Stimulated activated CD4-positive, alpha-beta T cell treated with anti-CD3 and anti-CD28 coated beads, Interleukin-4, amount 100 ng/mL, for 4 hours (primary cell): ENCODE measurements around the gene SLC51B.
"Not testable (repeated sequence)": the region's sequence is repeated elsewhere in the genome, so short reads cannot be mapped to it uniquely, and the experiment has no call there.

Experiments used
- DNase-seq, 2 experiments: peaks; one replicate each; pipeline ENCODE4 v3.0.0-alpha.2; 2020

The SLC51B gene

DNA sequence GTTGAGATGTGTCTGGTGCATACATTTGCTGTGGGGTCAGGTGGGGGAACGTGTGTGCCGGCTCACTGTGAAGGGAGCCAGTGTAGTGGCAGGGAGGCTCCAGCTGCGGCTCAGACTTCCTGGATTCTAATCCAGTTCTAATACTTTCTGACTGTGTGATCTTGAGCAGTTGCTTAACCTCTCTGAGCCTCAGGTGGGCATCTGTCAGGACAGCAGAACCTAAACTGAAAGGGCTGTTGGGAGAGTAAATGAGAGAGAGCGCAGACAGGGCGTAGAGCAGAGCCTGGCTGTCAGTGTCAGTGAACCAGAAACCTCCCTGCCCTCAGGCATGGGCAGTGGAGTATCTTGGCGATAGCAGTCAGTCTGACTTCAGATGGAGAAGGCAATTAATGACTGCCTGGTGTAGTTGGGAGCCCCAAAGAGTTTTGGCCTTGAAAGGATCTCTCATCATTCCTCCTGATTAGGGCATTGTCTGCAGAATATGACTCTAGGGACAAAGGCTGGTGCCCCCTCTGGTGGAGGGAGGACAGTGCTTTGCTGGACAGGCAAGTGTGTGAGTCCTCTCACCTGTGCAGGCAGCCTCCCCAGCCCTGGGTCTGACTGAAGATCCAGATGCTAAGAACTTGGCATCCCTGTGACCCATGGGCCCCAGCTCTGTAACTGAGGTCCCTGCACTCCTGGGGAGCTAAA is 40.9 kb downstream of the SLC51B start:
- DNase-seq: no peak

DNA sequence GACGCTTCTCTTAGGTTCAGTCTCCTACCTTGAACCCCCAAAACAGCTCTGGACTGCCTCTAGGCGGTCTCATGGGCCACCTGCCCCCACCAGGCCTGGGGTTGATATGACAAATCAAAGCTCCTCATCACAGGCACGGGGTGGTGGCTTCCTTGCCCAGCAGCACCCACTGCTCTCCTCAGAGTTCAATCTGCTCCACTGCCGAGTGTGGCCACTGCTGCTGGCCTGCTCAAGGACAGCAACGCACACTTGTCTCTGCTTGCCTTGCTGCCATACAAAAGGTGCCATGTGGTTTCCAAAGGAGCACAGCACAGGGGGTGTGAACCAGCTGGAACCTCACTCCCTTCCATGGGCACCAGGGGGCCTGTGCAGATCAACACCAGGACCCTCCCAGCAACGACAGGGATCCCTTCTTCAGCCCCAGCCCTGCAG is 41.5 kb downstream of the SLC51B start:
- no peak for DNase-seq

DNA sequence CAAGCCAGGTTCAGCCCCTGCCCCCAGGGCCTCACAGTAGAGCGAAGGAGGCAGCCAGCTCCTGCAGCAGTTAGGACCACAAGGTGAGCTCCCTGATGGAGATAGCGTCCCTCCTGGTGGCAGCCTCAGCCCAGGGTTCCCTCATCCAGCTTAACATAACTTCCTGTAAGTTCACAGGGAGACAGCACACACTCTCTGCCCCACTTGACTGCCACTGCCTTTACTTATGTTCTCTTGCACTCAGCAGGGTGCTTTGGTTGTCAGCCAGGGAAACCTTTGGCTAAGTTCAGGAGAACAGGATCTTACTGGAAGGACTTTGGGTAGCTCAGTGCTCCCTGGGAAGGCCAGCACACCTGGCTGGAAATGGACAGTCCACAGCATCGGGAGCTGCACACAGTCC is 42.2 kb downstream of the SLC51B start:
- DNase-seq: no peak

DNA sequence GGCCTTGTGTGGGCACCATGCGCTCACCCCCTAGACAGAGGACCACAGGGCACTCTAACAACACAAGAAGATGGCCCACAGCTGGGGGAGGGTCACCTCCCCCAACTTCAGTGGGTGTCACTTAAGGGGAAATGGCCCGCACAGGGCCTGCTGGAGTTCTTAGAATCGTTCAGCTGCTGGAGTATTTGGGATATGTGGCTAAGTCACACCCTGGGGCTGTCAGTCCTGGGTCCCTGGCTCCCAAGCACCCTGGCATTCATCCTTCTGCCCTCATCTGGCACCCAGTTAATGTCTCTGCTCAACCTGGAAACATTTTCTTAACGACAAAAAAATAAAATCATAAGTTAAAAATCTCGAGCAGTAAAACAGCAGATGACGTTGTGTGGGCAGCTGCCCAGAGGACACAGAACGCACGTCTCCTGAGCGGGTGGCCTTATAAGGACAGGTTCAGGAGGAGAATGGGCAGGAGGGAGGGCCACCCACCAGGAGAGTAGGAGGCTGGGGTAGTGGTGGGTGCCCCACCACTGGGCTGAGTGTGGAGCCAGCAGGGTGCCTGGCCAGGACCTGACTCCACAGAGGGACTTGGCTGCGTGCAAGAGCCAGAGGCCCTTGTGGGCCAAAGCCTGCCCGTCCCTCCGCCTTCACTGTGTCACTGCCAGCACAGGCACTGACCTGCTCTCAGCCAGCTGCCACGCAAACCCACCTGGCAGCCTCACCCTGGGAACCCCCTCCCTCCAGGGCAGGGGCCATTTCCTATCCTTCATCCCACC is 42.9 kb downstream of the SLC51B start:
- DNase-seq: no peak

DNA sequence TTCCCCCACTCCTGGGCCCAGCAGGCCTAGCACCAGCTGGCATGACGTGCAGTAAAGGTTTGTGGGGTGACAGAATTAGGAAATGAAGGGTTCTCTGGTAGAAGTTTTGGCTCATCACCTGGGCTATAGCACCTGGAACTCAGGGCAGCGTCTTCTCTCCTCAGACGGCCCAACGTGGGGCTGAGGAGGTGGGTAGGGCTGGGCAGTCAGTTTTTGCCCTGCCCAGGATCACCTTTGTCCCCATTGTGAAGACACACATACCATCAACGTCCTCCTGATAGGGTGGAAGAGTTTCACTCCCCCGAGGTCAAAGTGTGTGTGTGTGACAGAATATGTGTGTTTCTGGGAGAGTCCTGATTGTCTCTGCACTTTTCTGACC is 43.4 kb downstream of the SLC51B start:
- DNase-seq: no peak

DNA sequence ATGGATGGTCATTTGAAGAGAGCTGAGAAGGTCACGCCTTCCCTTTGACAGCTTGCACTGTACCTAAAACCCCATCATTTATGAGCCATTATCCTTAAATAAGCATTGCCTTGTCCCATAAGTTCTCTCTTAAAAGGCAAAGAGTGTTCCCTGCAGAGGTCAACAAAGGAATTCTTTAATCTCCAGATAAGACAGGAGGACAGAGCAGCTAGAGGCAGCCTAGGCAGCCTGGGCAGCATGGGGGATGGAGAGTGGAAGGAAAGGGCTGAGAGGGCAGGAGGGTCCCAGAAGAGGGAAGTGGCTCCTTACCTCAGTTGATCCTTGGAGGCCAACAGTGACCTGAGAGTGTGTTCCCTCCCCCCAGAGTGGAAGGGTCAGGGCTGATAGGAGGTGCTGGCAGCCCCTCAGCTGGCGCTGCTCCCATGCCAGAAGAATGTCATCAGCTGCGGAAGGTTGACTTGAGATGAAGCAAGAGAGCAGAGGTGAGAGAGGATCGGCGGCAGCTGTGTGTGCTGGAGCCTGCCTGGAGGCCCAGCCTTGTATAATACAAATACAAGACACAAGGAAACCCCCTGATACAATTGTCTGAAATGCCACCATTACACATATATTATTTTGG is 44.1 kb downstream of the SLC51B start:
- DNase-seq: no peak

DNA sequence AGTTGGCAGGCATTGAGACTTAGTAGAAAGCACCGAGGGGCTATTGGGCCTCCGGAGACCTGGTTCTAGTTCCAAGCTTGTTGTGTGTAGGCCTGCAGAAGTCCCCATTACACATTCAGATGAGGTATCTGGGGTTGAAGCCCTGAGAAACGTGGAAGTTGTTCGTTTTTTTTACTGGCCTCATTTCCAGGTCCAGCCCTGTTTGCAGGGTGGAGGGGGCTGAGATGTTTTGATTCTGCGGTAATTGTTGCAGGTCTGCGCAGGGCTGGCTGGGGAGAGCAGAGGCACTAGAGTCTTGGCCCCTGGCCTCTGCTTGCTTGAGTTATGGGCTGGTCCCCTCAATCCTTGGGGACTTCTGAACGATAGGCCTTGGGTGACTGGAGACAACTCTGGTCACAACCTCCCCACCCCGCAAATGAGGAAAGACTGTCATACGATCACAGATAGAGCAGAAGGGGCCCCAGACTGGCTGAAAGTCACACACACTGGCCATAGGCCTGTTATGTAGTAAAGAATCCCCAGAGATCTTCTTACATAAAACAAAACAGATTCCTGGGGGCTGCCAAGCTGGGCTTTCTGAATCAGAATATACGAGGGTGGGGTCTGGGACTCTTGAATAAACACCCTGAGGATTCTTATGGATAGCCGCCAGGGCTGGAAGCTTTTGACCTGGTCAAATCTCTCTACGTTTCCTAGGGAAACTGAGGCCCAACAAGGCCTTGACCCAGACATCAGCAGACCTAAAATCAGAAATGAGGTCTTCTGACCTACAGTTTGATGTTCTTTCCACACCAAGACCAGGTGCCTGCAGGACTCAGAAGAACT is 47.0 kb downstream of the SLC51B start:
- DNase-seq: no peak

DNA sequence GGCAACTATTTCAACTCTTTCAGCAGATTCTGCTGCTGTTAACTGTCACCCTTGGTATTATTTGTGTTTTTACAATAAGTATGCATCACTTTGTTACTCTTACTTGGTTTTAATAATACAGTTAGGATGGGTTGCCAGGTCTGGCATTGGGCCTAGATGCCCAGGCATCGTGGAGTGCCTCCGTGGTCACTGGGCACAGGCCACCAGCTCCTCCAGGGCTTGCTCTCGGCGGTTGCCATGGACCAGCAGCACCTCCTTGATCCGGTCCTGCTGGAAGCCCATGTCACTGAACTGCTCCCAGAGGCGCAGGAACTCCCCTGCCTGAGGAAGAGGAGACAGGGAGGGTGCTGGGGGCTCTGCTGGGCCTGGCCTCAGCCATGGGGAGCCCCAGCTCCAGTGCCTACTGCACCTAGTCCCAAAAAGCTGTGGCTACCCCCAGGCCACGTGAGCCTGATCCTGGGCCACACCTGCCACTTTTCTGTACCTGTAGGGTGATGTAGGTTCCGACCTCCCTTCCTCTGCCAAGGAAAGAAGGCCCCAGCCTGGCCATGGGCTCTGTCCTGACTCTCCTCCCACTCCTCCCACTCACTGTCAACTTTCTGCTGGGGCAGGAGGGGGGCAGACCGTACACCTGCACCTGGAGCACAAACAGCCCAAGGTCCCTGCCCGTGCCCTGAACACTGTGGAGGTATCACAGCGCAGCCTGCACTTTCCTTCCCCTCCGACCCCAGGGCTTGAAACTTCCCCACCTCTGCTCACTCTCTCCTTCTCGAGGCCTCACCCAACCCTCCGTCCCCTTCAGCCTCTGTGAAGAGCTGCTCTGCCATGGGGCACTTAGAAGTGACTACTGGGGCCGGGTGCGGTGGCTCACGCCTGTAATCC is 48.0 kb downstream of the SLC51B start:
- no peak for DNase-seq

DNA sequence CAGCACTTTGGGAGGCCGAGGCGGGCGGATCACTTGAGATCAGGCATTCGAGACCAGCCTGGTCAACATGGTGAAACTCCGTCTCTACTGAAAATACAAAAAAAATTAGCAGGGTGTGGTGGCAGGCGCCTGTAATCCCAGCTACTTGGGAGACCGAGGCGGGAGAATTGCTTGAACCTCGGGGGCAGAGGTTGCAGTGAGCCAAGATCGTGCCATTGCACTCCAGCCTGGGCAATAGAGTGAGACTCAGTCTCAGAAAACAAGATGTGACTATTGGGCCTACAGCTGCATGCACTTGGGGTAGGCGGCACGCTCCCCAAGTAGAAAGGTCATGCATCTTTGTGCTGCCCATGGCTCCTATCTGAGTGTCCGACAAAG is 48.6 kb downstream of the SLC51B start:
- not testable (repeated sequence) for DNase-seq

DNA sequence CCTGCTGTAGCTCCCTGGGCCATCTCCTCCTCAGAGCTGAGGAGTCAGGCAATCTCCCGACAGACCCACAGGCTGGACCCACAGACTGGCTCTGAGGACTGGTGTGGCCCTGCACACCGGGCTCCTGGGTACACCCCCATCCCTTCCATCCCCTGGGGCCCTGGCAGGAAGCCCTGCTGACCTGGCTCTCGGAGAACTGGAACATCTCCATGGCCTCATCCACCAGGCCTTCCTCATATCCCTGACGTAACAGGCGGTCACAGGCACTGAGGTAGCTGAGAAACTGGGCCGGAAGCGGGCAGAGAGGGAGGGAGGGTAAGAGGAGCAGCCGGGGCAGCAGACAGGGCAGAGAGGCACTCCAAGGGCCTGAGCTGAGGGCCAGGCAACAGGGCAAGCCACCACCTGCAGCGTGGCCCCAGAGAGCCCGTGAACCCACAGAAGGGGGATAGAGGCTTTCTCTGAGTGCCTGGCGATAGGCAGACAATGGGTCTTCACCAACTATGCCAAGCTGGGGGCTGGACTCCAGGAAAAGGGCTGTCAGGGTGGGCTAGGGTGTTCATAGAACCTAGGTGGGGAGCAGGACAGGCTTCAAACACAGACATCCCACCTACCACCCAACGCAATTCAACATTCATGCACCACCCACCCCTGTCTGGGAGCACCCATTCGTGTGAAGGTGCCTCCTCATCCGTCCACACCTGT is 49.3 kb downstream of the SLC51B start:
- no peak for DNase-seq

DNA sequence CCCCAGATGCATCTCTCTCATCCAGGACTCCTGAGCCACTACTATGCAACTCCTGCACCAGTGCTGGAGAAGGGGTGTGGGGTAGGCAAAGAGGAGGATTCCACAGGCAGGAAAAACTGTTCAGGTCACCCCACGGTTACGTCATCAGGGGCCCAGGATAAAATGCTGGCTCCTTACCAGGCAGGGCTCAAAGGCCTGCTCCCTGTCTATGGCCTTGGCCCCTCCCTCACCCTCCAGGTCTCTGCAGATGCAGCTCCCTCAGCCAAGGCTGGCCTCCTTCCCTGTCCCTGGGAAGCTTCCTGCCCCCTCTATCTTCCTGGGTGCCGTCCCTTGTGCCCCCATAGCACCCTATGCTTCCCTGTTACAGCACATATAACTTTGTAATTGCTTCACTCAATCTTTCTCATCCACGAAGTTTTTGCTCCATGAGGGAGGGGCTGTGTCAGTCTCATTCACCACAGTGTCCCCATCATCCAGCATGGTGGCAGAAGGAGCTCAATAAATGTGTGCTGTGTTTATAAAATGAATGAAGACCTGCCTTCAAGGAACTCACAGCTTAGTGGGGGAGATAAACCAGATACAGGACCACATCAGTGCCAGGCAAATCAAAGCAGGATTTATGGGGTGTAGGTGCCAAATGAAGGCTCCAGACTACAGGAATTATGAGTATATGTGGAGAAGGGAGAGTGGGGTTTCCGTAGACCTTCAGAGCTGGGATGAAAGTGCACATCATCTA is 50.0 kb downstream of the SLC51B start:
- no peak for DNase-seq

DNA sequence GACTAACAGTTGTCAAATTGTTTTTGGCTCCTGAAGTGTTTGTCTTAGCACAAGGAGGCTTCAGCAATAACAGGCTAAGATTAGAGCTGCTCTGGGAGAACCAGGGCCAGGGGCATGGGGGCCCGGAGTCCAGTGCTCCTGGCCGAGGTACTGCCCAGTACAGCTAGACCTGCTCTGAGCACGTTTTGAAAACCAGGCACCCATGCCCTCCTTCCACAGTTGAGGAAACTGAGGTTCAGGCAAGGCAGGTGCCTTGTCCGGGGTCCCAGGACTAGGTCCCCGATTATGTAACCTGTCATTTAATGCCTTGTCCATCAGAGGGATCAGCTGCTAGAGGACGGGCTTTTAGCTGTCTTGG is 50.5 kb downstream of the SLC51B start:
- no peak for DNase-seq

DNA sequence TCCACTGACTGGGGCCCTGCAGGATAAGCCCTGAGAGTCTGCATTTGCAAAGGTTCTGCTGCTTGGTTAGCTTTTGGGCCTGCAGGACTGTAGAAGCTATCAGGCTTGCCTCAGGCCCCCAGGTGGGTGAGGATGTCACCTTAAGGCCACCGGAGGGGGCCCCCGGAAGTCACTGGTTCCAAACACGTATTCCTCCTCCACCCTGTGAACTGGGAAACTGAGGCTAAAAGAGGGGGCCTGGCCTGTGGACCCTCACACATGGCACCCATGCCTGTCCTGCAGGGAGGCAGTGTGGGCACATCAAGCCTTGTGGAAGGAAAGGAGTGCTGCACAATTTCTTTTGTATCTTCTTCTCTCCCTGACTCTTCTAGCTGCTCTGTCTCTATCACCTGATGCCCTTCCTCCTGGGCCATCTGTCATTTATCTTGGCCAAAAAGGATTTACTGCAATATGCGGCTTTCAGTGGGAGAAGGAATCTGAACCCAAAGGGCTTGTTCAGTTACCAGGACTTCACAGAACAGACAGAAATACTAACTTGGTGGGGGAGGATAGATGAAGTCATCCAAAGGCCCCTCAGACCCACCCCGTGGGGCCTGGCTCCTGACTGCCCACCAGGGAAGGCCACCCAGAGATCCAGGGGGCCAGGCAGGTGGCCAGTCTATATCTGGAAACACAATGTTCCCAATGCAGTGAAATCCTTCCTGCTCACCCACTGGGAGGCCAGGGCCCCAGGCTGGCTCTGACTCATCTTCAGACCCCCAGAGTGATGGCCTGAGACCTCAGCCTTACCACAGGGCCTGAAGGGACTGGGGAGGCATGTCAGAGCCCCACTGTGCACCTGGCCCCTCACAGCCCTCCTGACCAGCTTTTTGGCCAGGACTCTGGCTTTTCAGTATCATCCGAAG is 51.5 kb downstream of the SLC51B start:
- no peak for DNase-seq

DNA sequence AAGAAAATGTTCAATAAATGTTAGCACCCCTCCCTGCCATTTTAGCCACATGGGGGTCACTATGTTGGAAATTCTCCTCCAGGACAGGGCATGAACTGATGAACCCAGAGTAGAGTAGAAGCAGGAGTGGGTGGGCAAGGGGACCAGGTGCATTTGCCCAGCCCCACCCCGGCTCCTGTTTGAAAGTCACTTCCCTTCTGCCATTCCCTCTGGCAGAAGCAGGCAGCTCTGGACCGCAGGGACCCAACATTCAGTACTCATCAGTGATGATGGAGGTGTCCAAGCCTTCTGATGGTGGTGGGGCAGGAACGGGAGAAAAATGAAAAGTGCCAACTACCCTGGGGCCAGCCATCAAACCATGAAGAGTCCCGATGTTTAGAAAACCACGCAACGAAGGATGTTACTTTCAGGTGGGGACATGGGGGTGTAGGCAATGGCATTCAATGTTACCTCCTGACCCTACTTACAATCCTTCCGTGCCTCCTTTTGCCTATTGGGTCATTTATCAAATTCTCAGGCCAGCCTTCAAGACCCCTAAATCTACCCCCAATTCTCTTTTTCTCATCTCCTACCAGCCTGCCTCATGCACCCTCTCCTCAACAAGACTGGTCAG is 52.6 kb downstream of the SLC51B start:
- no peak for DNase-seq

DNA sequence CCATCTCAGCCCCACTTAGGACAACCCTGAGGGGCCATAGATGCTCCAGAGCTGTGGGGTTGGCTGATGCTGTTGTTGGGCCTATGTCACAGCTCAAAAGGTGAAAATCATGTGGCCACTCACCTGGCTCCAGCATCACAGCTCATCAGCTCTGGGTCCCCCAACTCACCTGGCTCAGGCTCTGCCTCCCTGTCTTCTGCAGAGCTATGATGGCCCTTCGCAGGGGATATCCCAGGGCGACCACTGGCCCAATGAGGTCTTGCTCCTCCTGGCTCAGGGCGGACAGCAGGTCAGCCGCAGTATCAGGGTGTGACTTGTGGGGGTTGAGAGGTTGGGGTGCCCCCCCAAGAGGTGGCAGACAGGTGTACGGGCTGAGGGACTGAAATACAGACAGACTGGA is 54.1 kb downstream of the SLC51B start:
- DNase-seq: no peak

DNA sequence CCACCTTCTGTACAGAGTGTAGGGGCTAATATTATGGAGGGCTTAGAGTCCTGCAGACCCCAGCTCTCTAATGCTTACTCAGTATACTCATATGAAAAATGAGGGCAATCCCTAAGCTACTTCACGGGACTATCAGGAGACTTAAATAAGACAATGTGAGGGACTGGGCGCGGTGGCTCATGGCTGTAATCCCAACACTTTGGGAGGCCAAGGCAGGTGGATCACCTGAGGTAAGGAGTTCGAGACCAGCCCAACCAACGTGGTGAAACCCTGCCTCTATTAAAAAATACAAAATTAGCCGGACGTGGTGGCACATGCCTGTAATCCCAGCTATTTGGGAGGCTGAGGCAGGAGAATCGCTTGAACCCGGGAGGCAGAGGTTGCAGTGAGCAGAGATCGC is 54.6 kb downstream of the SLC51B start:
- DNase-seq: not testable (repeated sequence)

DNA sequence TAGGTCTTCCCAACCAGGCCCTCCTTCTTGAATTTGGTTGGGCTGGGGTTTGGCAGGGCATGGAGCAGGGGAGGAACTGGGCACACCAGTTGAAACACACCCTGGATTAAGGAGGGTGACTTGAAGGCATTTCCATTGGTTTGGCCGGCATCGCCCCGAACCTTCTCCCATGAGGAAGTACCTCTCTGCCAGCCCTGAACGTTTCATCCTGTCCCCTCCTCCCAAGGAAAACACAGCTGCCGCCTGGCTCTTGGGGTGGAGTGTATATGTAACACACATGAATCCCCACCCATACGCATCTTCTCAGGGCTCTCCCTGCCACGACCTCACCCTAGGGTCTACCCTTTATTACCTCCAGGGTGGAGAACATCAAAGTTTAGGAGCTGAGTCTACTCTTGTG is 55.3 kb downstream of the SLC51B start:
- no peak for DNase-seq

DNA sequence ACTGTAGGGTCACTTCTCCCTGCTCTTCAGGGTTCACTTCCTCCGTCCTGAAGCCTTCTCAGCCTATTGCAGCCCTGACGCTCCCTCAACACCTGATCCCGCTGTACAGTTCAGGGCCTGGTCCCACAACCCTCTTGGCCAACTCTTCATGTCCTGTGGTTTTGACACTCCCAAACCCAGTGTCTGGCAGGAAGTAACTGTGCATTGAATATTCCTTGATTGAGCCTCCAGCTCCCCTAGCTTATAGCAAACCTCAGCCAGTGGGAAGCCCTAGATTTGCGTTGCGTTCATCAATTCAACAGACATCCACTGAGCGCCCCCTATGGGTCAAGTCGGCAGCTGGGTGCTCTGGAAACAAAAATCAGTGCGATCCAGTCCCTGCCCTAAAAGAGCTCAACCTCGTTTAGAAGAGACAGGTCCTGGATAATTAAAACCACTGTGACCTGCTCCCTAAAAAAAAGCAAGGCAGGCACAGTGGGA is 56.3 kb downstream of the SLC51B start:
- DNase-seq: peak; percentile 19 to 41
